CD4-positive, alpha-beta T cell treated with Interferon alpha-2 for 1 hour (primary cell): Measurements from ENCODE around the gene MRAP2.
"Not testable (repeated sequence)": the region's sequence is repeated elsewhere in the genome, so short reads cannot be mapped to it uniquely, and the experiment has no call there.

ENCODE experiments used
- DNase-seq, 2 donors: peaks; one replicate each; pipeline ENCODE4 v3.0.0-alpha.2; 2020 to 2022

The MRAP2 gene

DNA sequence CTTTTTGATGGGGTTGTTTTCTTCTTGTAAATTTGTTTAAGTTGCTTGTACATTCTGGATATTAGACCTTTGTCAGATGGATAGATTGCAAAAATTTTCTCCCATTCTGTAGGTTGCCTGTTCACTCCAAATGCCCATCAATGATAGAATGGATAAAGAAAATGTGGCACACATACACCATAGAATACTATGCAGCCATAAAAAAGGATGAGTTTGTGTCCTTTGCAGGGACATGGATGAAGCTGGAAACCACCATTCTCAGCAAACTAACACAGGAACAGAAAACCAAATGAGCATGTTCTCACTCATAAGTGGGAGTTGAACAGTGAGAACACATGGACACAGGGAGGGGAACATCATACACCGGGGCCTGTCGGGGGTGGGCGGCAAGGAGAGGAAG is 1.6 kb upstream of the MRAP2 start:
- DNase-seq: not testable (repeated sequence)

DNA sequence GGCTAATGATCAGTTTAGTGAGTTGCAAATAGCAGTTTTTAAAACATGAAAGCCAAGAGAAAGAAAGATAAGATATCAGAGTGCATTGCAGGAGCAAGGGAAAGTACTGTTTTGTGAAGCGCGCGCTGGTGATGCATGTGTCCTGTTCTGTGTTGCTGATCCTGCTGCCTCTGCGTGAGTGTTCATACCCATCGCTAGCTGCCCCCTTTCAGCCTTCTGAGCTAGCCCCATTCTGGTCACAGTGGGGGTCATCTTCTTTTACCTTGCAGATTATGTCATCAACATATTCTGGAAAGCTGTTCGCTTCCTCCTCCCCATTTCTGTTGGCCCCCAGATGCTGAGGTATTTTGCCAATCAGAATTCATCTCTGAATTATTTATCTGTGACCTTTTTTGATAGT is 1.9 kb downstream of the MRAP2 start:
- DNase-seq: no peak

GRCh38 chr6:84037425-84038089 is 4.0 kb downstream of the MRAP2 start:
- no peak for DNase-seq

DNA sequence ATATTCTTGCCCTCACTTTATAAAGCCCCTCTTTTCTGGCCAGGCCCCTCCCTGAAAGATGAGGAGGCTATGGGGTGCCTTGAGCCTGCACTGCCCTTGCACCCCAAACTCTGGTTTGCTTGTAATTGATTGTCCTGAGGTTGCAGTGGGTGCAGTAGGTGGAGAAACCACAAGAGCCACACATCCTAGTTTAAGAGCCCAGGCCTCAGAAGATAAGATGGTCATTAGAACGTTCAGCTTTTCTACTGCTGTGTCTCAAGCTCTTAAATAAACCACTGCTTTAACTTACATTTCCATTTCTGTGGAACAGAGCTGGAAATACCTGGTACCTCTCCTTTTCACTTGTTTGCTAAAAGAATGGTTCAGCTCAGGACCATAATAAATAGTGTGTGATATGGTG is 9.0 kb downstream of the MRAP2 start:
- DNase-seq: no peak

- DNase-seq: no peak
Observed at GRCh38 chr6:84043555-84043954, 10.0 kb downstream of the MRAP2 start.

DNA sequence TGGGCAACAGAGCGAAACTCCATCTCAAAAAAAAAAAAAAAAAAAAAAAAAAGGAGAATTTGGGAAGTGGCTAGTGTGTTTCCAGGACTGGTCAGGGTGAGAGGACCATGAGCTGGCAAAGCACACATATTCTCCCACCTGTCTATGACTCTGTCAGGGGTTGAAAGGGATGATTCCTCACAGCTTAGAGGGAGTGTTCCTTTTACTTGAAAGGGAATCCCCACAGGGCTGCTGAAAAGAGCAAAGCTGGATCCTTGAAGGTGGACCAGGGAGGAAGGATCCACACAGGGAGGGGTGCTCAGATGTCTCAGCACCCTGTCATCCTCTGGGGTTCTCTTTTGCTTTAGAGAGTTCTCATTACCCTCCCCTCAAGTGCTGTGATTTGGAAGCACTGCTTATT is 13.2 kb downstream of the MRAP2 start:
- DNase-seq: no peak

DNA sequence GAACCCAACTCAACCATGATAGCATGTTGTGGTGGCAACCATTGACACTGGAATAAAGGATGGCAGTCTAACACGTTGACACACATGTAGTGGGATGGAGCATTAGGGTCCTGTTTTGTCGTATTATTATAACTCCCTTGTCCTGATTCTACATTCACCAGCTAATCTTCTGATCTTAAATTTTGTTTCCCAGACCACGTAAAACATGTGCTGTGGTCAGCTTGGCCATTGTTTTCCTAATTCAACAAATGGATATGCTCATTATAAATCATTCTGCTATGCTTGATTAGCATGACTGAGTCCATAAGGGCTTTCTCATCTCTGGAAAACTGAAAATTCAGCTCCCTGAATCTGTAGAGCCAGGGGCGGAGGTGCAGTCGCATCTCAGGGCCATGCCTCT is 15.0 kb downstream of the MRAP2 start:
- DNase-seq: no peak

- DNase-seq: no peak
Observed at GRCh38 chr6:84050408-84050807, 16.8 kb downstream of the MRAP2 start.

GRCh38 chr6:84052204-84052882 is 18.8 kb downstream of the MRAP2 start:
- no peak for DNase-seq

GRCh38 chr6:84052883-84053241 is 19.3 kb downstream of the MRAP2 start:
- no peak for DNase-seq

DNA sequence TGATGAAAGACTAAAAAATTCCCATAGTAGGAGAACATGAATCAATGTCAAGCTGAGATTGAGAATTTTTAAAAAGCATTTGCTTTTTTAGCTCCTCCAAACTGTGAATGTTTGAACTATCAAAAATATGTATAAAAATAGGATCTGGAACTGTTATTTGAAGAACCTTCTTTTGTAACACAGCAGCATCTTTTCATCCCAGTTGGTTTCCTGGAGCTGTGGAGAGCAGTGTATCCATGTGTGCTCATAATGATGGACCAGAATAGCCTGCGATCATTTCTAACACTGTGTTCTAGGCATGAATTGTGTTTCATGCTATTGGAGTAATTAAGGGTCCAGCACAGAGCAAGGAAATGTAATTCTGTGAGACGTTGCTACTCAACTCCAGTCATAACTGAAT is 22.1 kb downstream of the MRAP2 start:
- DNase-seq: no peak

DNA sequence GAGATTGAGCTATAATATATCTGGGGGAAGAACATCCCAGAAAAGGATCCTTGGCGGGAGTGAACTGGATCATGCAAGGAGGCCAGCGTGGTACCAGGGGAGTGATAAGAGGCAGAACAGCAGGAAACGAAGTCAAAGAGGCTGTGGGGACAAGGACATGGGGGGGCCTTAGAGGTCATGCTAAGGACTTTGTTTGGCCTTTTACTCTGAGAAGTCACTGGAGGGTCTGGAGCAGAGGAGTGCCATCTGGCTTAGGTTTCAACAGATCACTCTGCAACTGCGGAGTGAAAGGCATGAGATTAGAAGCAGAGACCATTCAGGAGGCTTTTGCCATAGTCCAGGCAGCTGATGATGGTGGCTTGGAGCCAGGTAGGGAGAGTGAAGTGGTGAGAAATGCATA is 24.3 kb downstream of the MRAP2 start:
- DNase-seq: no peak

- no peak for DNase-seq
Observed at GRCh38 chr6:84059082-84059481, 25.5 kb downstream of the MRAP2 start.

DNA sequence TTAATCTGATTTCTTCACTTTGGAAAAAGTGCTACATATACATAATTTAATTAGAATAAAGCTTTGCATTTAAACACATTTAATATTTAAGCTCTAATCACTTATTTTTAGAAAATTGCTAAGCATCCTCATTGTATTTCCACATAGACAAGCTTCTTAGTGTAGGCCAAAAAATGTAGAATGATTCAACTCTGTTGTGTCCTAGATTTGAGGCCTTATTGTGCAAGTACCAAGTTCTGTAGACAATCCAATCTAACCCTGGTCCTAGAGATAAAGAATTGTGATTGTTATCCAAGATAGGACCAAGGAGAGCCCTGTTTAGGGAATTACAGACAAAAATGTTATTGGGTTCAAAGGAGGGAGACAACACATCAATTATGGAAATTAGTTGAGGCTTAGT is 27.6 kb downstream of the MRAP2 start:
- no peak for DNase-seq

GRCh38 chr6:84061613-84062398 is 28.2 kb downstream of the MRAP2 start:
- DNase-seq: no peak

DNA sequence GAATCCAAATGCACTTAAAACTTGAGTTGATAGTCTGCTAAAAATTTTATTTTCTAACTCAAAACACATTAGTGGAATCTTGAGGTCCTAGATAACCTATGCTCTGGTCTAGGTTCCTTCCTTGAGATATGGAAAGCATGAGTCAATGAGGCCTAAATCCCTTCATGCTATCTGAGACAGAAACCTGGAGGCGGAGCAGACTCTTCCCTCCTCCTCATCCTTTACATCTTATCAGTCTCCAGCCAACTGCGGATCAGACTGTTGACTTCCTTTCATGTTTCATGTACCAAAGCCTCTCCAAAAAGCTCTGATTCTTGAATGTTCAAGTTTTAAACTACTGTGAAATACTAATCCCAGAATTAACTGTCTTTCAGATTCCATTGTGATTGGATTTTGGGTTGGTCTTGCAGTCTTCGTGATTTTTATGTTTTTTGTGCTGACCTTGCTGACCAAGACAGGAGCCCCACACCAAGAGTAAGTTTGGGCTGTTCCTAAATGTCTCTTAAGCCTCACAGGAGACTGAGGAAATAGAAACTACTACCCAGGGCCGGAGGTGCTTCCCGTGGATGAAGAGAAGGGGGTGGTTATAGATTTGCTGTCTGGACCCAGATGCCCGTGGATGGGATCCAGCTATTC is 29.1 kb downstream of the MRAP2 start:
- DNase-seq: no peak

GRCh38 chr6:84065693-84066290 is 32.2 kb downstream of the MRAP2 start:
- no peak for DNase-seq

DNA sequence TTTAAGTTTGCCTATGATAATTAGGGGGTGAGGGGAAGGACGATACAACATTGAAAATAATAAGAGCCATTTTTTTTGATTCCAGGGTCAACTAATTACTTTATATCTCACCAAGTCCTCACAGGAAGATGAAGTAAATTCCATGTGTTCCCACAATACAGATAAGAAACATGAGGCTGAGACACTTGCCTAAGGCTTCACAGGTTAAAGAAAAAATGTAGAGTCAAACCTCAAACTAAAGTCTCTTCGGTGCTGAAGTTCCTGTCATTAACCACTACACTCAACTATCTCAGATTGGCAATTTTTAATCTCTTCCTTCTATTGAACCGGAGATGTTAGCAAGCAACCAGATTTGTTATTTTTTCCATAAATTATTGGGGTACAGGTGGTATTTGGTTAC is 33.0 kb downstream of the MRAP2 start:
- no peak for DNase-seq

- not testable (repeated sequence) for DNase-seq
Observed at GRCh38 chr6:84068873-84069272, 35.3 kb downstream of the MRAP2 start.

DNA sequence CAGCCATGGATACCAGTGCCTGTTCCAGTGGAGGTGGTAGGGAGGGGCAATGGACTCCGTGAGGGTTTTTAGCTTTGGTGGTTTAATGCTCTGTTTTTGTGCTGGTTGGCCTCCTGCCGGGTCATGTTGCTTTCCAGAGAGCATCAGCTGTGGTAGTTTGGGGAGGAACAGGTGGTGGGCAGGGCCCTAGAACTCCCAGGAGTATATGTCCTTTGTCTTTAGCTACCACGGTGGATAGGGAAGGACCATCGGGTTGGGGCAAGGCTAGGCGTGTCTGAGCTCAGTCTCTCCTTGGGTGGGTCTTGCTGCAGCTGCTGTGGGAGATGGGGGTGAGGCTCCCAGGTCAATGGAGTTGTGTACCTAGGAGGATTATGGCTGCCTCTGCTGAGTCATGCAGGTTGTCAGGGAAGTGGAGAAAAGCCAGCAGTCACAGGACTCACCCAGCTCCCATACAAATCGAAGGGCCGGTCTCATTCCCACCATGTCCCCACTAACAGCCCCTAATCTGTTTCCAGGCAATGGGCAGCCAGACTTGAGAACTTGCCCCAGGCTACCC is 38.9 kb downstream of the MRAP2 start:
- no peak for DNase-seq

DNA sequence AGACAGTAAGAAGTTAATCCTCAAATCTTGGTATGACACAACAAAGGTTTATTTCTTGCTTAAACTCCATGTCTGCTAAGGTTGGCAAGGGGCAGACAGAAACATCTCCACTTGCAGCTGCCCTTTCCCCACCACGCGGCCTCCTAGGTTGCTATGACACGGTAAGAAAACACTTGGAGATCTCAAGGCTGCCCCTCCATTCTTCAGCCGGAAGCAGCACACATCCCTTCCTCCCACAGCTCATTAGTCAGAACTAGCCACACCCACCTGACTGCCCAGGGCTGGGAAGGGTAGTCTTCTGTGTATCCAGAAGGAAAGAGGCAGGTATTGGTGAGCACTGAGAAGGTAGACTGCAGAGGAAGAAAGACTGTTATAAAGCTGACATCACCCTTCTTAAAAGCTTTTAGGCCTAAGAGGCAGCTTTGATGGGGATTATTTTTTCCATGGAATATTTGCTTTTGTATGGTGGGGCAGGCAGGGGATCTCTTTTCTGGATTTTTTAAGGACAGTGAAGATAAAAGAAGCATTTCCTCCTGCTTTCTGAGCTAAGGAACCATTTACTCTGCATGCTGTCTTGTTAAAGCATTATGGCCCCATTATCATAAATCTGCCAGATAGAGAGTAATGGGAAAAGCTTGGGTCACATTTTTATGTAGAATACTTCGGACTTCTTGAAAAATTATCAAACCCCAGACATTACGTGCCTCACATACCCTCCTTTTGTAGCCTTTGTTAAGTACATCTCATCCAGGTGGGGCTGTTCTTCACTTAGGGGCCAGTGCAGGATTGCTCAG is 41.6 kb downstream of the MRAP2 start:
- no peak for DNase-seq

DNA sequence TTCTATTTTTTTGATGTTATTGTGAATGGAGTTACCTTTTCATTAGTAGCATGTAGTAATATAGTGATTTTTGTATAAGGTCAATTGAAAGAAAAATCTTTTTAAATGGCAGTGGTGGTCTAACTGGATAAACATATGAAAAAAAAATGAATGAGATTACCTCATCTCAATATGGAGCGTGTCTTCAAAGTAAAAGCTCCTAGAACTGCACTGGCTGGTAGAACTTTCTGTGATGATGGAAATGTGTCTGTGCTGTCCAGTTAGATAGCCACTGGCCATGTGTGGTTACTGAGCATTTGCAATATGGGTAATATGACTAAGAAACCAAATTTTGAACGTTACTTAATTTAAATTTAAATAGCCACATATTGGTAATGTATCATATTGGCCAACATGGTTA is 44.1 kb downstream of the MRAP2 start:
- no peak for DNase-seq
